CD4-positive, alpha-beta memory T cell (primary cell): Measurements from ENCODE around the gene MAPK8IP3. TPM values are rescaled to one million over a fixed set of nuclear protein-coding genes. Genes with fewer than 3 reads are reported as not detected.

ENCODE experiments used
- CTCF ChIA-PET: fragments of 350-600 bp; sonication (Branson Sonifier 250); formaldehyde crosslinking; loops from one replicate; lab custom pipeline; 2021; ENCODE audit warnings: inconsistent platforms; ENCODE audit not compliant: partially characterized antibody; lab: Charles Lee
- POLR2A ChIA-PET: fragments of 350-600 bp; sonication (Branson Sonifier 250); formaldehyde crosslinking; loops from one replicate; lab custom pipeline; 2021; ENCODE audit not compliant: partially characterized antibody; lab: Charles Lee
- DNase-seq, 5 donors: peaks; one replicate each; pipeline versions ENCODE4 v3.0.0 to v3.0.0-alpha.2; 2020 to 2022; ENCODE audit warnings: mixed read lengths in 1 of 5
- H3K27ac ChIP-seq: one replicate; pipeline ENCODE4 v1.7.0; 2013; ENCODE audit warnings: low read depth, low read length
- H3K27me3 ChIP-seq: 2 replicates; pipeline ENCODE4 v1.7.0; 2013; ENCODE audit warnings: mild to moderate bottlenecking, low read length, moderate library complexity; ENCODE audit not compliant: insufficient read depth
- H3K36me3 ChIP-seq: 2 replicates; pipeline ENCODE4 v1.7.0; 2013; ENCODE audit warnings: mild to moderate bottlenecking, low read length, moderate library complexity; ENCODE audit not compliant: insufficient read depth
- H3K4me1 ChIP-seq: 2 replicates; pipeline ENCODE4 v1.7.0; 2013; ENCODE audit warnings: mild to moderate bottlenecking, low read length, moderate library complexity; ENCODE audit not compliant: insufficient read depth
- H3K4me3 ChIP-seq, 2 donors: one replicate each; pipeline ENCODE4 v1.7.0; 2013; ENCODE audit warnings: low read length in 2 of 2, mild to moderate bottlenecking in 1 of 2
- H3K9me3 ChIP-seq, 2 donors: one replicate each; pipeline ENCODE4 v1.7.0; 2013; ENCODE audit warnings: low read length in 2 of 2, control low read depth in 1 of 2; ENCODE audit not compliant: control insufficient read depth in 1 of 2
- H3K27ac Mint-ChIP-seq, 7 donors: one replicate each; pipeline ENCODE4 v1.8.0; 2020 to 2021; ENCODE audit warnings: mixed read lengths in 7 of 7, mild to moderate bottlenecking in 6 of 7, inconsistent platforms in 3 of 7, moderate library complexity in 3 of 7
- H3K27me3 Mint-ChIP-seq, 2 donors: one replicate each; pipeline ENCODE4 v1.8.0; 2020 to 2021; ENCODE audit warnings: mixed read lengths in 2 of 2
- H3K36me3 Mint-ChIP-seq, 2 donors: one replicate each; pipeline ENCODE4 v1.8.0; 2020 to 2021; ENCODE audit warnings: mixed read lengths in 2 of 2, inconsistent platforms in 1 of 2, mild to moderate bottlenecking in 1 of 2
- H3K4me1 Mint-ChIP-seq, 4 donors: one replicate each; pipeline ENCODE4 v1.8.0; 2020 to 2021; ENCODE audit warnings: mixed read lengths in 4 of 4, mild to moderate bottlenecking in 1 of 4
- H3K4me3 Mint-ChIP-seq, 8 donors: one replicate each; pipeline ENCODE4 v1.8.0; 2020 to 2021; ENCODE audit warnings: mixed read lengths in 8 of 8, mild to moderate bottlenecking in 7 of 8, moderate library complexity in 6 of 8, inconsistent platforms in 3 of 8
- H3K9me3 Mint-ChIP-seq, 8 donors: one replicate each; pipeline ENCODE4 v1.8.0; 2020 to 2021; ENCODE audit warnings: mixed read lengths in 8 of 8, mild to moderate bottlenecking in 5 of 8, inconsistent platforms in 3 of 8, moderate library complexity in 1 of 8
- intact Hi-C: fragments of 100-400 bp; cut with micrococcal nuclease; formaldehyde crosslinking; loops from one replicate; pipeline ENCODE4 v1.15.1; 2023
- polyA plus RNA-seq, 2 donors: library from polyadenylated mRNA; unstranded; fragments of 300-500 nt; fragmentation: Illumina TruSeq; gene quantifications; one replicate each; pipeline ENCODE4 v1.2.3, GENCODE V29; 2021
- total RNA-seq, 2 experiments: library from RNA; stranded (reverse); gene quantifications; one replicate each; pipeline ENCODE4 v1.2.3, GENCODE V29; 2021

Gene MAPK8IP3
- total and polyA plus RNA-seq, 4 experiments from 2014 or later, result 0.86 to 248 (median 121) TPM

DNA sequence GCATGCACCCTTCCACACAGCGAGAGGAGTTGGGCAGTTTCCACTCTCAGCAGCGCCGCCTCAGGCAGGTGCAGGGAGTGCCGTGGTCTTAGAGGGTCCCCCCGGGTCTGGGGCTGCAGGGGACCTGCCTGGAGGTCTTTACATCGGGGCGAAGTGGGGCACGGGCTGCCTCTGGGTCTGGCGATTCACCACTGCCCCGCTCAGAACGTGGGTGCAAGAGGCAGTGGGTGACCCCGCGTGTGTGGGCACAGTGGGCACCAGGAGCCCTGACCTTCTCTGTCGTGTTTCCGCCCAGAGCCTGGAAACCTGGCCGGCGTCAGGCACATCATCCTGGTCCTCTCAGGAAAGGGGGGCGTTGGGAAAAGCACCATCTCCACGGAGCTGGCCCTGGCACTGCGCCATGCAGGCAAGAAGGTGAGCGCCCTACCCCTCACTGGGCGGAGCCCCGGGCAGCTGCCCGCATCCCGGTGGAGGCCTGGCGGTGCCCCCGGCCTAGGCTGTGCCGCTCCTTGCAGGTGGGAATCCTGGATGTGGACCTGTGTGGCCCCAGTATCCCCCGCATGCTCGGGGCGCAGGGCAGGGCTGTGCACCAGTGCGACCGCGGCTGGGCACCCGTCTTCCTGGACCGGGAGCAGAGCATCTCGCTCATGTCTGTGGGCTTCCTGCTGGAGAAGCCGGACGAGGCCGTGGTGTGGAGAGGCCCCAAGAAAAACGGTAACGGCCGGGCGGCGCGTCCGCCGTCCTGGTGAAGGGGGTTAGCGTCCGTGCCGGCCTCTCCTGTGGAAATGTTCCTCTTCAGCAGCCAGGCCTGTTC, 80.5 kb downstream of the MAPK8IP3 start:
- H3K4me3 ChIP-seq, result no peak overlapping the region
- peaks cover 13% of the 10 kb centered on the region for H3K36me3 ChIP-seq
- Mint-ChIP-seq H3K9me3 (peaks cover 0 to 3% (median 0%) of the 10 kb centered on the region in 8 donors), H3K36me3 (peaks cover 4 to 22% of the 10 kb centered on the region in 2 donors), H3K27ac (no peak overlapping the region), H3K4me1 (peaks cover 11 to 35% (median 23%) of the 10 kb centered on the region in 4 donors), H3K27me3 (no peaks in the 10 kb centered on the region), H3K4me3 (no peak overlapping the region)
- H3K27me3 ChIP-seq, result no peaks in the 10 kb centered on the region
- no peaks in the 10 kb centered on the region for H3K9me3 ChIP-seq
- CTCF ChIA-PET, result no interaction called here
- POLR2A ChIA-PET, result no interaction called here
- peaks cover 28% of the 10 kb centered on the region for H3K4me1 ChIP-seq
- intact Hi-C loops, result no loop called here
- H3K27ac ChIP-seq, result no peak overlapping the region
- peak in 1 of 5 donors; percentile 33 for DNase-seq

DNA sequence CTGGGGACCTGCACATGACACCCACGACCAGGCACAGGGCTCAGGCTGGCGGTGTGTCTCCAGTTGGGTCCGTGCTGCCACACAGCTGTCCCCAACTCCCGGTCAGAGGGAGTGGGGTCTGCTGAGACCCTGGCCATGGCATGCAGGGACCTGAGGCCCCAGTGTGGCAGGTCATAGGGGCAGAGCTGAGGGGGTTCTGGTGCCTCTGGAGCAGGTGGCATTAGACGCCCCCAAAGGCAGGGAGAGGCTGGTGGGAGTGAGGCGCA, 81.0 kb downstream of the MAPK8IP3 start:
- DNase-seq, result no peak
- Mint-ChIP-seq H3K4me1 (peaks cover 7 to 29% (median 19%) of the 10 kb centered on the region in 4 donors), H3K4me3 (no peak overlapping the region), H3K27me3 (no peaks in the 10 kb centered on the region), H3K27ac (no peak overlapping the region), H3K36me3 (peaks cover 4 to 19% of the 10 kb centered on the region in 2 donors), H3K9me3 (peaks cover 0 to 3% (median 0%) of the 10 kb centered on the region in 8 donors)
- Histone ChIP-seq H3K36me3 (peaks cover 13% of the 10 kb centered on the region), H3K27me3 (no peaks in the 10 kb centered on the region), H3K9me3 (no peaks in the 10 kb centered on the region), H3K27ac (no peak overlapping the region), H3K4me3 (no peak overlapping the region), H3K4me1 (peaks cover 25% of the 10 kb centered on the region)
- ChIA-PET CTCF (interaction anchor here (1.2 kb wide), 1 partner anchor 36 kb away, joined by 3 read pairs; no protein-coding TSS in a partner anchor), POLR2A (no interaction called here)
- intact Hi-C loops, result no loop called here

DNA sequence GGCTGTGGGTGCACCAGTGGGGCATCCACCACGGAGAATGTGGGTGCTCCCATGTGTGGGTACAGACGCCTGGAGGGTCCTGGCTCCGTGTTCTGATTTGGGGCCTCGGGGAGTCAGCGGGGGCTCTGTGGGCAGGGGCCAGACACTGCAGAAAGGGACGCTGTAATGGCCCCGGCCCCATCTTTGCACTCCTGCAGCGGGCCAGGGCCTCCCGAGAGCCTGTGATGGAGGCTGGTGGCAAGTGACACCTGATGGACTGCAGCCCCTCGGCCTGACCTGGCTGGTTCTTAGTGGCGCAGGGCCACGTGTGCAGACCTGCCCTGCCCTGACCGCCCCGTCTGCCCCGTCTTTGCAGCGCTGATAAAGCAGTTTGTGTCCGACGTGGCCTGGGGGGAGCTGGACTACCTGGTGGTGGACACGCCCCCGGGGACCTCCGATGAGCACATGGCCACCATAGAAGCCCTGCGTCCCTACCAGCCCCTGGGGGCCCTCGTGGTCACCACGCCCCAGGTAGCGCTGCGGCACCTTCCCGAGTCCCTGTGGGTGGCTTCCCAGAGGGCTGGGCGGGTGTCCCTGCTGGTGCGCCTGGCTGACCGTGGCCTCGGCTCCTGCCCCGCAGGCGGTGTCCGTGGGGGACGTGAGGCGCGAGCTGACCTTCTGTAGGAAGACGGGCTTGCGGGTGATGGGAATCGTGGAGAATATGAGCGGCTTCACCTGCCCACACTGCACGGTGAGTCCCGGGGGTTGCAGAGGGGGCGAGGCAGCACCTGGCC, 81.5 kb downstream of the MAPK8IP3 start:
- H3K4me3 ChIP-seq, result no peak overlapping the region
- Mint-ChIP-seq H3K36me3 (peaks cover 4 to 17% of the 10 kb centered on the region in 2 donors), H3K4me3 (no peak overlapping the region), H3K9me3 (peaks cover 0 to 2% (median 0%) of the 10 kb centered on the region in 8 donors), H3K4me1 (peaks cover 7 to 28% (median 18%) of the 10 kb centered on the region in 4 donors), H3K27ac (no peak overlapping the region), H3K27me3 (no peaks in the 10 kb centered on the region)
- H3K9me3 ChIP-seq, result no peaks in the 10 kb centered on the region
- peaks cover 13% of the 10 kb centered on the region for H3K36me3 ChIP-seq
- peaks cover 25% of the 10 kb centered on the region for H3K4me1 ChIP-seq
- DNase-seq, result peak in 1 of 5 donors; percentile 42
- no peaks in the 10 kb centered on the region for H3K27me3 ChIP-seq
- H3K27ac ChIP-seq, result no peak overlapping the region
- ChIA-PET POLR2A (no interaction called here), CTCF (interaction anchor here (1.2 kb wide), 1 partner anchor 36 kb away, joined by 3 read pairs; no protein-coding TSS in a partner anchor)
- intact Hi-C loops, result no loop called here

DNA sequence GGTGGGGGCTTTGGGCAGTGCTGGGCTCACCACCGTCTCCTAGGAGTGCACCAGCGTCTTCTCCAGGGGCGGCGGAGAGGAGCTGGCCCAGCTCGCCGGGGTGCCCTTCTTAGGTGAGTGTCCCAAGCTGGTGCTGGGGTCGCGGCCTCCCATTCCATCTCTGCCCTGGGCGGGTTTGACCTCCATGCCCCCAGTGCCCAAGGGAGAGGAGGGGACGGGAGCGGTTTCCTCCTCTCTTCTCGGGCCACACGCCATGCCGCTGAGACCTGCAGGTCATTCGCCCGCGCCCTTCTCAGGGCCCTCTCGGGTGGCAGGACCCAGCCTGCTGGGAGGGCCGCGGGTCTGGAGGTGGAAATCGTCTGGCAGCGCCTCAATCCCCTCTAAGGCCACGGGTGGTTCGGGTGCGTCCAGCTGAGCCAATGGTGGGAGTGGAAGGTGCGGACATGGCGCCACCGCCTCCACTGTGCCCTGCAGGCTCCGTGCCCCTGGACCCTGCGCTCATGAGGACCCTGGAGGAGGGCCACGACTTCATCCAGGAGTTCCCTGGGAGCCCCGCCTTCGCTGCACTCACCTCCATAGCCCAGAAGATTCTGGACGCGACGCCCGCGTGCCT, 82.2 kb downstream of the MAPK8IP3 start:
- Histone ChIP-seq H3K9me3 (no peaks in the 10 kb centered on the region), H3K4me1 (peaks cover 25% of the 10 kb centered on the region), H3K27me3 (no peaks in the 10 kb centered on the region), H3K27ac (no peak overlapping the region), H3K36me3 (peaks cover 13% of the 10 kb centered on the region), H3K4me3 (no peak overlapping the region)
- intact Hi-C loops, result no loop called here
- no peak overlapping the region for H3K4me3 Mint-ChIP-seq
- H3K4me1 Mint-ChIP-seq, result peaks cover 5 to 26% (median 13%) of the 10 kb centered on the region in 4 donors
- H3K36me3 Mint-ChIP-seq, result peaks cover 4 to 12% of the 10 kb centered on the region in 2 donors
- CTCF ChIA-PET, result interaction anchor here (1.2 kb wide), 1 partner anchor 35 kb away, joined by 3 read pairs; no protein-coding TSS in a partner anchor
- no peak overlapping the region for H3K27ac Mint-ChIP-seq
- DNase-seq, result peak in 1 of 5 donors; percentile 32
- H3K9me3 Mint-ChIP-seq, result no peaks in the 10 kb centered on the region
- H3K27me3 Mint-ChIP-seq, result no peaks in the 10 kb centered on the region
- POLR2A ChIA-PET, result no interaction called here

DNA sequence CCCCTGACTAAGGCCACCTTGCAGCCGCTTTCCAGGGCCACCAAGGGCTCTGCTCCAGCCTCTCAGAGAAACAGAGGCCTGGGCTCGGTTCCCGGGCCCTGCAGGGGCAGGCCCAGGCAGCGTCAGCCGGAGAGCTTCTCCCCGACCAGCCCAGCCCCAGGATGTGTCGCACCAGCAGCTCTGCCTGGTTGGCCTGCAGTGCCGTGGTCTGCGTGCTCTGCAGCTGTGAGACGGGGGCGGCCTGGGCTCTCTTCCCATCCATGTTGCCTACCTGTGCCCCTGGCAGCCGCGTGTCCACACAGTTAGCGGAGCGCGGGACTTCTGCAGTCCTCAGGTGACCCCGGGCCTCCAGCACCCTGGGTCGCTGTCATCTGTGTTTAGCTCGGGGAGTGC, 82.7 kb downstream of the MAPK8IP3 start:
- H3K27me3 Mint-ChIP-seq, result no peaks in the 10 kb centered on the region
- POLR2A ChIA-PET, result no interaction called here
- Histone ChIP-seq H3K9me3 (no peaks in the 10 kb centered on the region), H3K4me1 (peaks cover 21% of the 10 kb centered on the region), H3K4me3 (no peak overlapping the region), H3K36me3 (peaks cover 13% of the 10 kb centered on the region), H3K27ac (no peak overlapping the region), H3K27me3 (no peaks in the 10 kb centered on the region)
- H3K27ac Mint-ChIP-seq, result peak overlapping the region in 1 of 7 donors; percentile 85
- peak in 1 of 5 donors; percentile 17 for DNase-seq
- H3K4me3 Mint-ChIP-seq, result no peak overlapping the region
- intact Hi-C loops, result no loop called here
- H3K9me3 Mint-ChIP-seq, result no peaks in the 10 kb centered on the region
- peaks cover 4 to 9% of the 10 kb centered on the region in 2 donors for H3K36me3 Mint-ChIP-seq
- CTCF ChIA-PET, result no interaction called here
- H3K4me1 Mint-ChIP-seq, result peaks cover 2 to 21% (median 8%) of the 10 kb centered on the region in 4 donors

DNA sequence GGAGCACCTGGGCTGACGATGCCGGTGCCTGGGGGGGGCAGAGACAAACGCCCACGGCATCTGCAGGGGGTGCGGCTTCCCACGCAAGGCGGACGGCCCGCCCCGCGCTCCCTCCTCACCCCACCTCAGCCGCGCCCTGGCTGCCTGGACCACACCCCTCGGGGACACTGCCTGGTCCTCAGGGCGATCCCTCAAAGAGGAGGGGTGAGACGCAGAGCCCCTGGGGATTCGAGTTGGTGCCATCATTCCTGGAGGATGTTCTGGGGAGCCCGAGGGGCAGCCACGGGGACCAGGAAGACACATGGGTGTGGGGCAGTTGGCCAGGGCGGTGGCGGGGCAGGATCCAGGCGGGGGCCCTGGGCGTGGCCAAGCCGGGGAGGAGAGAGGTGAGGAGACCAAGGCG, 83.6 kb downstream of the MAPK8IP3 start:
- intact Hi-C loops, result no loop called here
- POLR2A ChIA-PET, result no interaction called here
- H3K4me1 ChIP-seq, result peaks cover 14% of the 10 kb centered on the region
- DNase-seq, result no peak
- peaks cover 13% of the 10 kb centered on the region for H3K36me3 ChIP-seq
- Mint-ChIP-seq H3K27me3 (no peaks in the 10 kb centered on the region), H3K9me3 (no peaks in the 10 kb centered on the region), H3K4me1 (peaks cover 2 to 14% (median 5%) of the 10 kb centered on the region in 4 donors), H3K36me3 (peaks cover 4 to 9% of the 10 kb centered on the region in 2 donors), H3K27ac (no peak overlapping the region), H3K4me3 (no peak overlapping the region)
- H3K27ac ChIP-seq, result no peak overlapping the region
- H3K9me3 ChIP-seq, result no peaks in the 10 kb centered on the region
- no peak overlapping the region for H3K4me3 ChIP-seq
- CTCF ChIA-PET, result no interaction called here
- H3K27me3 ChIP-seq, result no peaks in the 10 kb centered on the region

DNA sequence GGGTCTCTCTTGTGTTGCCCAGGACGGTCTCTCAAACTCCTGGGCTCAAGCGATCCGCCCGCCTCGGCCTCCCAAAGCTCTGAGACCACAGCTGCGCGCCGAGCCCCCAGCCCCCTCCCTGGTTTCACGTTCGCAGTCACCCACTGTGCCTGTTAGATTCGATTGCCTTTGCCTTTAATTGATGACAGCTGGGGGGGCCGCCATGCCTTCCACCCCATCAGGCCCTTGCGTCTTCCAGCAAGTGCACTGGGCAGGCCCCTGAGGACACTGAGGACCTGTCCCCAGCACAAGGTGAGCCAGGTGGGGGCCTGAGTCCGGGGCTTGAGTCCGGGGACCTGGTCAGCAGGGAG, 84.2 kb downstream of the MAPK8IP3 start:
- no peak overlapping the region for H3K4me3 ChIP-seq
- ChIA-PET CTCF (no interaction called here), POLR2A (interaction anchor here (1.6 kb wide), 1 partner anchor 8 kb away, joined by 5 read pairs; the partner anchor contains the start of genes NUBP2 and SPSB3)
- DNase-seq, result no peak
- no peak overlapping the region for H3K4me3 Mint-ChIP-seq
- no peaks in the 10 kb centered on the region for H3K27me3 Mint-ChIP-seq
- H3K27me3 ChIP-seq, result no peaks in the 10 kb centered on the region
- no peak overlapping the region for H3K27ac ChIP-seq
- no peak overlapping the region for H3K27ac Mint-ChIP-seq
- H3K4me1 Mint-ChIP-seq, result peaks cover 0 to 10% (median 2%) of the 10 kb centered on the region in 4 donors
- no peaks in the 10 kb centered on the region for H3K9me3 Mint-ChIP-seq
- peaks cover 4 to 8% of the 10 kb centered on the region in 2 donors for H3K36me3 Mint-ChIP-seq
- intact Hi-C loops, result no loop called here
- no peaks in the 10 kb centered on the region for H3K9me3 ChIP-seq
- H3K4me1 ChIP-seq, result peaks cover 9% of the 10 kb centered on the region
- H3K36me3 ChIP-seq, result peaks cover 13% of the 10 kb centered on the region
